Cardiac muscle cell (in vitro differentiated cells and primary cell): ENCODE results near the gene RAPGEF1. TPM values are rescaled to one million over a fixed set of nuclear protein-coding genes. Genes with fewer than 3 reads are reported as not detected.
"Not testable (repeated sequence)": the region's sequence is repeated elsewhere in the genome, so short reads cannot be mapped to it uniquely, and the experiment has no call there.

Source experiments
- DNase-seq, 2 donors: peaks; one replicate each; pipeline versions ENCODE4 v3.0.0 to v3.0.0-alpha.2; 2010 to 2017; ENCODE audit warnings: low read depth in 1 of 2, low spot score in 1 of 2
- H3K27ac ChIP-seq: fragments of 200-600 bp; sonication (generic); 2 replicates; pipeline ENCODE4 v1.5.1; 2016
- H3K27me3 ChIP-seq: fragments of 200-600 bp; sonication (generic); 2 replicates; pipeline ENCODE4 v1.6.0; 2016; ENCODE audit warnings: control low read depth
- H3K36me3 ChIP-seq: fragments of 200-600 bp; sonication (generic); 2 replicates; pipeline ENCODE4 v1.5.1; 2016; ENCODE audit warnings: control low read depth
- H3K4me1 ChIP-seq: fragments of 200-600 bp; sonication (generic); 2 replicates; pipeline ENCODE4 v1.8.1; 2017; ENCODE audit warnings: low read depth, mild to moderate bottlenecking, mixed run types
- H3K4me3 ChIP-seq: fragments of 200-600 bp; sonication (generic); 2 replicates; pipeline ENCODE4 v1.5.1; 2016; ENCODE audit warnings: mild to moderate bottlenecking
- H3K9me3 ChIP-seq: fragments of 200-600 bp; sonication (generic); 2 replicates; pipeline ENCODE4 v1.5.1; 2017; ENCODE audit warnings: low read depth, mild to moderate bottlenecking, control low read depth
- polyA plus RNA-seq: library from polyadenylated mRNA; unstranded; fragments of >200 nt; fragmentation: Nextera tagmentation; extraction: Ambion mirVana; gene quantifications from 2 replicates; pipeline ENCODE4 v1.2.1, GENCODE V29; 2016
- total RNA-seq: library from RNA; depleted of rRNA; stranded (reverse); fragments of >200 nt; gene quantifications from 2 replicates; pipeline ENCODE4 v1.2.3, GENCODE V29; 2016
- TF ChIP-seq, protein P1 (sequence below): IDR thresholded peaks from 2 replicates; pipeline ENCODE4 v1.5.1; 2012; ENCODE audit warnings: low read depth, mild to moderate bottlenecking, low read length

The RAPGEF1 gene
- total and polyA plus RNA-seq, 2 experiments from 2014 or later = 42.1 to 51.1 TPM

DNA sequence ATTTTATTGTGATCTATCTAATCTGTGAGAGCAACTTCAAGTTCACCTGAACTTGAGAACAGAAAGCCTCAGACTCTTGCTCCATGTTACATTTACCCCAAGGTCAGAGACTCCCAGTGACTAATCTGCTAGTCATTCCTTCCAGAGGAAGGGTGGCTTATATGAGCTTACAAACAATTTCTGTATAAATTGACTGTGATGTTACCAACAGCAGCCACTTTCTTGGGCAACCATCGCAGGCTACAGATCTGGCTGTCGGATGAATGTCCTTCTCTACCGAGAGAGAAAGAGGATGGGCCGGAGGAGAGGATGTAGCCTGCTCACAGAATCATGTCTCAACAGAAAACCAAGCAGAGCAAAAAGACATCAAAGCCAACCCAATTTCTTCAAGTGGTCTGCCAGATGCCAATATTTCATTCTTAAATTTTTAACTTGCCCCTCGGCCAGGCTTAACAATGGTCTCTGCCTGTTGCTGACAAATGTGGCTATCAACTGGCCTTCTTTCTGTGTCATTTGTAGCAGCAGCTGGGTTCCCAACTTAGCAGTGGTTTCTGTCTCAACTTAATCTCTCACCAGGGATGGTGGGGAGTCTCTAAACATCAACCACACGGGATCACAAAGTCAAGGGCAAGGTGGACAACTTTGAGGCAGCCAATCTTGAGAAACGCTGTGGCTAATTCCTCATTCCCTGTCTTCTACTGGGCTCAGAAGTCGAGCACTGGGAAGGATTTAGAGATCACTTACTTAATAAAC, 81.3 kb downstream of the RAPGEF1 start:
- TF ChIP-seq, protein P1, sequence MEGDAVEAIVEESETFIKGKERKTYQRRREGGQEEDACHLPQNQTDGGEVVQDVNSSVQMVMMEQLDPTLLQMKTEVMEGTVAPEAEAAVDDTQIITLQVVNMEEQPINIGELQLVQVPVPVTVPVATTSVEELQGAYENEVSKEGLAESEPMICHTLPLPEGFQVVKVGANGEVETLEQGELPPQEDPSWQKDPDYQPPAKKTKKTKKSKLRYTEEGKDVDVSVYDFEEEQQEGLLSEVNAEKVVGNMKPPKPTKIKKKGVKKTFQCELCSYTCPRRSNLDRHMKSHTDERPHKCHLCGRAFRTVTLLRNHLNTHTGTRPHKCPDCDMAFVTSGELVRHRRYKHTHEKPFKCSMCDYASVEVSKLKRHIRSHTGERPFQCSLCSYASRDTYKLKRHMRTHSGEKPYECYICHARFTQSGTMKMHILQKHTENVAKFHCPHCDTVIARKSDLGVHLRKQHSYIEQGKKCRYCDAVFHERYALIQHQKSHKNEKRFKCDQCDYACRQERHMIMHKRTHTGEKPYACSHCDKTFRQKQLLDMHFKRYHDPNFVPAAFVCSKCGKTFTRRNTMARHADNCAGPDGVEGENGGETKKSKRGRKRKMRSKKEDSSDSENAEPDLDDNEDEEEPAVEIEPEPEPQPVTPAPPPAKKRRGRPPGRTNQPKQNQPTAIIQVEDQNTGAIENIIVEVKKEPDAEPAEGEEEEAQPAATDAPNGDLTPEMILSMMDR = no peak
- DNase-seq = peak in 1 of 2 donors; percentile 85
- Histone ChIP-seq H3K9me3 (no peaks in the 10 kb centered on the region), H3K4me1 (peaks cover 36% of the 10 kb centered on the region), H3K27ac (no peak overlapping the region), H3K4me3 (no peak overlapping the region), H3K36me3 (no peaks in the 10 kb centered on the region), H3K27me3 (no peaks in the 10 kb centered on the region)

DNA sequence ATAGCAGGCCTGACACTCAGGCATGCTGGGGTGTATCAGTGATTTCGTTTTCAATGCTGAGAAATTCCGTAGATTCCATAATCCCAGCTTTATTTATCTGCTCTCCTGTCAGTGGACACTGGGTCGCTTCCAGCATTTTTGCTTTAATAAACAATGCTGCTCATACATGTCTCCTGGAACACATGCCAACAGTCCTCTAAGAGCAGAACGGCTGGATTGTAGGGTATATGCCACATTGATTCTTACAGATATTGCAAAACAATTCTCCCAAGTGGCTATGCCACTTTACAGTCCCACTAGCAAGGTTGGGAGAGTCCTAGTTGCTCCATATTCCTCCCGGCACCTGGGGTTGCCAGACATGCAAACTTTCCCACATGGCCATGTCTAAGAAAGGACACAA, 81.9 kb downstream of the RAPGEF1 start:
- H3K4me3 ChIP-seq = no peak overlapping the region
- H3K4me1 ChIP-seq = peaks cover 36% of the 10 kb centered on the region
- H3K36me3 ChIP-seq = no peaks in the 10 kb centered on the region
- H3K9me3 ChIP-seq = no peaks in the 10 kb centered on the region
- TF ChIP-seq, protein P1 = no peak
- no peaks in the 10 kb centered on the region for H3K27me3 ChIP-seq
- H3K27ac ChIP-seq = no peak overlapping the region
- DNase-seq = peak in 1 of 2 donors; percentile 74

DNA sequence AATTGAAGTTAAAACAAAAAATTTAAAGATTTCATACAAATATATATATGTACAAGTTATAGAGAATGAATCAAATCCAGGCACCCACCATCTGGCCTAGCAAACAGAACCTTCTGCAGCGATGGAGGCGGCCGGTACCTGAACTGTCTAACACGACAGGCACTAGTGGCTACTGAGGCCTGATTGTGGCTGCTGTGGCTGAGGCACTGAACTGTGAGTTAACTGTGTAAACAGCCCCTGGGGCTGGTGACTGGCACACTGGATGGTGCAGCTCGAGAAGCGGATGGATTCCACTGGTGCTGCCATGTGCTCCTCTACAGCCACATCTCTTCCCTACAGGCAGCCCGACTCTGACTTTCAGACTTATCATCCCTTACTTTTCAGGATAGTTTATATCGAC, 82.4 kb downstream of the RAPGEF1 start:
- H3K9me3 ChIP-seq = no peaks in the 10 kb centered on the region
- no peaks in the 10 kb centered on the region for H3K36me3 ChIP-seq
- H3K4me1 ChIP-seq = peaks cover 36% of the 10 kb centered on the region
- H3K27ac ChIP-seq = no peak overlapping the region
- no peaks in the 10 kb centered on the region for H3K27me3 ChIP-seq
- TF ChIP-seq, protein P1 = no peak
- DNase-seq = no peak
- no peak overlapping the region for H3K4me3 ChIP-seq

DNA sequence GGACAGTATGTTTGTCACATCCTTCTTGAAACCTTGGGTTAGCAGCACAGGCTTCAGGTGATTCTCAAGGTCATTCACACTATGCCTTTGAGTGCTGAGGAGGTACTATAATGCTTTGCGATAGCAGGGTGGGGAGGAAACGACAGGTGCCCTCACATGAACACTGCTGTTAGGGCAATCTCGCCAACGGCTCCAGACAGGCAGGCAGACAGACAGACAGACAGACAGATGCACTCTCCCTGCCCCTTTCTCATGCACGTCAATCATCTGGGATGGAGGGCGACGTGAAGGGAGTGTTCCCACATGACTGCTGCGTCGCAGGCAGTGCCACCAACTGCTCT, 82.9 kb downstream of the RAPGEF1 start:
- H3K9me3 ChIP-seq = no peaks in the 10 kb centered on the region
- H3K4me3 ChIP-seq = no peak overlapping the region
- H3K4me1 ChIP-seq = peaks cover 36% of the 10 kb centered on the region
- H3K36me3 ChIP-seq = no peaks in the 10 kb centered on the region
- no peak overlapping the region for H3K27ac ChIP-seq
- no peak for DNase-seq
- H3K27me3 ChIP-seq = no peaks in the 10 kb centered on the region
- TF ChIP-seq, protein P1 = no peak

DNA sequence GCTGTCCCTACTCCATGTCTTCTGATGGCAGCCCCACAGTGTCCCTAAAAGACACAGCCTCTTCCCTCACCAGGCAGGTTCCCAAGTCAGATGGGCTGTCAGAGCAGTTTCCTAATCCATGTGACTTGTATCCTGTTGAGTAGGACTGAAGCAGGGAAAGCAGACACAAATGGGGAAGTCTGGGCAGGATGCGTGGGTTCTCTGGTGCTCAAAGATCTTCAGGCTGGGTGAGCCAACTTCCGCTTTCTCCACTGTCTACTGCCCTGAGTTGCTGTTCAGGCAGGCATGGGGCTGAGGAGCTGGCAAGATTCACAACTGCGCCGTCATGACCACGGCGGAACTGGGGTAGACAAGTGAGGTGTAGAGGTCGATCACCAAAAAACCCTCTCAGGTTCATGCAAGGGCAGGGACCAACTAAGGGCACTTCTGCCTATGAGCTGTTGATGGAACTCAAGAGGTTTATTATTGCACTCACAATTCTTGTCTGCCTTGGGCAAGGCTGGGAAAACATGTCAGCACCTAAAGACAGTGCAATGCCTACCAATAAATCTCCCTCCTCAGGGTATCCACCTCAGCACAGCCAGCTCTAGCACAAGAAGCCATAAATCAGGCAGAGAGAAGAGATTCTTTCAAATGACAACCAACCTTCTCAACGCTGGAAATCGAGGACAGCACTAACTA, 83.4 kb downstream of the RAPGEF1 start:
- DNase-seq = no peak
- no peaks in the 10 kb centered on the region for H3K27me3 ChIP-seq
- TF ChIP-seq, protein P1 = no peak
- no peak overlapping the region for H3K4me3 ChIP-seq
- H3K9me3 ChIP-seq = no peaks in the 10 kb centered on the region
- H3K27ac ChIP-seq = no peak overlapping the region
- no peaks in the 10 kb centered on the region for H3K36me3 ChIP-seq
- peaks cover 36% of the 10 kb centered on the region for H3K4me1 ChIP-seq

DNA sequence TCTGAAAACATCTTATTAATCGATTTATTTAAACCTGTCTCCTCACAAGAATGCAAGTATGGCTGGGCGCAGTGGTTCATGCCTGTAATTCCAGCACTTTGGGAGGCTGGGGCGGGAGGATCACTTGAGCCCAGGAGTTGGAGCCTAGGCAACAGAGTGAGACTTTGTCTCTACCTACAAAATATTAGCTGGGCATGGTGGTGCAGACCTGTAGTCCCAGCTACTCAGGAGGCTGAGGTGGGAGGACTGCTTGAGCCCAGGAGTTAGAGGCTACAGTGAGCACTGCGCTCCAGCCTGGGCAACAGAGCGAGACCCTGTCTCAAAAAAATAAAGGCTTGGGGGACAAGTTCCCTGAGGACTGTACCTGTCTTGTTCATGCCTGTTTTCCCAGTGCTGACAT, 85.5 kb downstream of the RAPGEF1 start:
- H3K9me3 ChIP-seq, H3K27ac ChIP-seq, H3K4me3 ChIP-seq, DNase-seq, H3K36me3 ChIP-seq: not testable (repeated sequence)
- peaks cover 12% of the 10 kb centered on the region for H3K27me3 ChIP-seq
- H3K4me1 ChIP-seq = peaks cover 22% of the 10 kb centered on the region
